H9 (cell line): Measurements from ENCODE around the gene SNRNP25. TPM values are rescaled to one million over a fixed set of nuclear protein-coding genes. Genes with fewer than 3 reads are reported as not detected.
"Not testable (repeated sequence)": the region's sequence is repeated elsewhere in the genome, so short reads cannot be mapped to it uniquely, and the experiment has no call there.

Experiments used
- DNase-seq: peaks from one replicate; pipeline ENCODE4 v3.0.0-alpha.2; 2017
- H2AFZ ChIP-seq: one replicate; pipeline ENCODE4 v1.6.1; 2013; ENCODE audit warnings: mild to moderate bottlenecking, low read length, control low read depth, moderate library complexity
- H2AK5ac ChIP-seq: 2 replicates; pipeline ENCODE4 v1.6.1; 2013; ENCODE audit warnings: low read length, control low read depth, mixed read lengths; ENCODE audit not compliant: insufficient read length
- H2BK120ac ChIP-seq: one replicate; pipeline ENCODE4 v1.6.1; 2013; ENCODE audit warnings: low read depth, mild to moderate bottlenecking, low read length, control low read depth, inconsistent platforms; ENCODE audit not compliant: poor library complexity, severe bottlenecking
- H2BK12ac ChIP-seq: 2 replicates; pipeline ENCODE4 v1.6.1; 2013; ENCODE audit warnings: low read length, control low read depth, mixed read lengths, low read depth; ENCODE audit not compliant: insufficient read length
- H2BK15ac ChIP-seq: 2 replicates; pipeline ENCODE4 v1.6.1; 2013; ENCODE audit warnings: low read depth, low read length, control low read depth
- H2BK20ac ChIP-seq: one replicate; pipeline ENCODE4 v1.6.1; 2013; ENCODE audit warnings: low read depth, mild to moderate bottlenecking, low read length, control low read depth, inconsistent platforms; ENCODE audit not compliant: poor library complexity, severe bottlenecking
- H2BK5ac ChIP-seq: 2 replicates; pipeline ENCODE4 v1.6.1; 2013; ENCODE audit warnings: low read length, control low read depth, mixed read lengths; ENCODE audit not compliant: insufficient read length
- H3K14ac ChIP-seq: 2 replicates; pipeline ENCODE4 v1.6.1; 2013; ENCODE audit warnings: low read length, control low read depth; ENCODE audit not compliant: insufficient read depth
- H3K18ac ChIP-seq: 2 replicates; pipeline ENCODE4 v1.6.1; 2013; ENCODE audit warnings: low read depth, mild to moderate bottlenecking, mixed read lengths, low read length, control low read depth; ENCODE audit not compliant: insufficient read length
- H3K23ac ChIP-seq: 2 replicates; pipeline ENCODE4 v1.6.1; 2013; ENCODE audit warnings: low read length, control low read depth, mixed read lengths, low read depth; ENCODE audit not compliant: insufficient read length
- H3K23me2 ChIP-seq: 2 replicates; pipeline ENCODE4 v1.6.1; 2013; ENCODE audit warnings: low read depth, mild to moderate bottlenecking, mixed read lengths, low read length, control low read depth; ENCODE audit not compliant: insufficient read length, poor library complexity, severe bottlenecking
- H3K27ac ChIP-seq: 2 replicates; pipeline ENCODE4 v1.5.1; 2013; ENCODE audit warnings: low read length, control low read depth, mixed read lengths, low read depth; ENCODE audit not compliant: insufficient read length
- H3K27me3 ChIP-seq: 2 replicates; pipeline ENCODE4 v1.6.1; 2013; ENCODE audit warnings: low read length, control low read depth, inconsistent platforms; ENCODE audit not compliant: insufficient read depth
- H3K4ac ChIP-seq: 2 replicates; pipeline ENCODE4 v1.6.1; 2013; ENCODE audit warnings: low read depth, mild to moderate bottlenecking, control low read depth, inconsistent platforms, low read length, moderate library complexity
- H3K4me1 ChIP-seq: 2 replicates; pipeline ENCODE4 v1.6.1; 2013; ENCODE audit warnings: low read length, control low read depth, inconsistent platforms; ENCODE audit not compliant: insufficient read depth
- H3K4me2 ChIP-seq: 2 replicates; pipeline ENCODE4 v1.6.1; 2013; ENCODE audit warnings: low read length, control low read depth, mixed read lengths; ENCODE audit not compliant: insufficient read length, insufficient read depth
- H3K56ac ChIP-seq: 2 replicates; pipeline ENCODE4 v1.6.1; 2013; ENCODE audit warnings: low read depth, mild to moderate bottlenecking, mixed read lengths, low read length, control low read depth; ENCODE audit not compliant: insufficient read length
- H3K79me1 ChIP-seq: 2 replicates; pipeline ENCODE4 v1.6.1; 2013; ENCODE audit warnings: low read depth, mild to moderate bottlenecking, moderate library complexity, low read length, control low read depth, inconsistent platforms; ENCODE audit not compliant: insufficient read depth, poor library complexity, severe bottlenecking
- H3K79me2 ChIP-seq: 2 replicates; pipeline ENCODE4 v1.6.1; 2013; ENCODE audit warnings: low read length, control low read depth, inconsistent platforms; ENCODE audit not compliant: insufficient read depth
- H3K9ac ChIP-seq: 2 replicates; pipeline ENCODE4 v1.6.1; 2013; ENCODE audit warnings: low read length, control low read depth, mixed read lengths; ENCODE audit not compliant: insufficient read length; ENCODE audit errors: extremely low read depth
- H3K9me3 ChIP-seq: one replicate; pipeline ENCODE4 v1.6.1; 2013; ENCODE audit warnings: low read depth, low read length, inconsistent platforms; ENCODE audit not compliant: control insufficient read depth
- H3T11ph ChIP-seq: one replicate; pipeline ENCODE4 v1.6.1; 2013; ENCODE audit warnings: mild to moderate bottlenecking, low read length, control low read depth, inconsistent platforms
- H4K20me1 ChIP-seq: one replicate; pipeline ENCODE4 v1.6.1; 2013; ENCODE audit not compliant: control insufficient read depth, insufficient read length, insufficient read depth
- H4K5ac ChIP-seq: 2 replicates; pipeline ENCODE4 v1.6.1; 2013; ENCODE audit warnings: low read depth, mild to moderate bottlenecking, mixed read lengths, low read length, control low read depth; ENCODE audit not compliant: insufficient read length
- H4K8ac ChIP-seq: replicated peaks from 2 replicates; pipeline ENCODE4 v1.6.1; 2013; ENCODE audit warnings: low read length, control low read depth, mixed read lengths, low read depth; ENCODE audit not compliant: insufficient read length
- H4K91ac ChIP-seq: 2 replicates; pipeline ENCODE4 v1.6.1; 2013; ENCODE audit warnings: low read depth, mild to moderate bottlenecking, moderate library complexity, mixed read lengths, low read length, control low read depth; ENCODE audit not compliant: insufficient read length
- H3K27ac Mint-ChIP-seq, 3 experiments: 2 replicates in 2 of 3; 3 replicates in 1 of 3; pipeline ENCODE4 v1.8.0; 2020 to 2021; ENCODE audit warnings: mixed read lengths in 3 of 3, mild to moderate bottlenecking in 1 of 3, moderate library complexity in 1 of 3
- H3K27me3 Mint-ChIP-seq: 2 replicates; pipeline ENCODE4 v1.8.0; 2021; ENCODE audit warnings: low read depth, mild to moderate bottlenecking, moderate library complexity, mixed read lengths
- H3K36me3 Mint-ChIP-seq, 3 experiments: 2 replicates in 2 of 3; 3 replicates in 1 of 3; pipeline ENCODE4 v1.8.0; 2020 to 2021; ENCODE audit warnings: low read depth in 3 of 3, mixed read lengths in 3 of 3; ENCODE audit not compliant: insufficient read depth in 1 of 3
- H3K4me1 Mint-ChIP-seq, 2 experiments: 2 replicates each; pipeline ENCODE4 v1.8.0; 2020; ENCODE audit warnings: mixed read lengths in 2 of 2
- H3K4me3 Mint-ChIP-seq, 2 experiments: 2 replicates in 1 of 2; 3 replicates in 1 of 2; pipeline ENCODE4 v1.8.0; 2020 to 2021; ENCODE audit warnings: mild to moderate bottlenecking in 2 of 2, mixed read lengths in 2 of 2, moderate library complexity in 1 of 2
- H3K9me3 Mint-ChIP-seq, 2 experiments: 2 replicates in 1 of 2; 3 replicates in 1 of 2; pipeline ENCODE4 v1.8.0; 2020; ENCODE audit warnings: mild to moderate bottlenecking in 2 of 2, mixed read lengths in 2 of 2, moderate library complexity in 1 of 2
- WGBS: extraction: QIAGEN DNeasy Blood & Tissue Kit; methylation state at CpG from one replicate; pipeline ENCODE4 v1.1.7; 2013; ENCODE audit warnings: missing lambda C conversion rate, low lambda C conversion rate, mixed read lengths; ENCODE audit not compliant: insufficient read length; ENCODE audit errors: extremely low coverage; 5-methylcytosine and 5-hydroxymethylcytosine counted together
- total RNA-seq: library from RNA; stranded (reverse); gene quantifications from 2 replicates; pipeline ENCODE4 v1.2.1, GENCODE V29; 2021
- TF ChIP-seq, protein P1 (sequence below): fragments of 200-600 bp; sonication (generic); conservative IDR thresholded peaks from 3 replicates; pipeline ENCODE4 v1.8.0; 2021; ENCODE audit warnings: antibody characterized with exemption, mild to moderate bottlenecking

SNRNP25 gene
- total RNA-seq, 1 experiment from 2014 or later = 78.5 TPM

DNA sequence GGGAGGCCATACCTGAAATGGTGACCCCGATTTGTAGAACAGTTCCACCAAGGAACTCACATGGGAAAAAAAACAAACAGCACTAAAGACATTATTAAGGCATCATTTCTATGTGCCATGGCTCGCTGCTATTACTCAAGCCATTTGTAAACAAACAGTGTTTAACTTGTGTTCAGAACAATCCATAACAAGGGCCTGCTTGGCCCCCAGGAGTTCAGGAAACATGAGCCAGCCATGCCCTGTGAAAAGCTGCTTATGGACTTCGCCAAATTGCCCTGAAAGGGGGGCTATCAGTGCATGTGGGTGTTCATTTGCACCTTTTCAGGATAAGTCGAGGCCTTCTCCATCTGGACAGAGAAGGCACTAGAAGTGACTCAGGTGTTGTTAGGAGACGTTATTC is 8.2 kb upstream of the SNRNP25 start:
- no peak overlapping the region for H2BK20ac ChIP-seq
- H2BK120ac ChIP-seq = no peak overlapping the region
- Mint-ChIP-seq H3K27ac (no peak overlapping the region), H3K9me3 (peaks cover 9 to 14% of the 10 kb centered on the region in 2 experiments; a peak in 4 of 5 replicates), H3K36me3 (peaks cover 75 to 91% (median 85%) of the 10 kb centered on the region in 3 experiments), H3K4me3 (no peak overlapping the region; a peak in 1 of 5 replicates), H3K27me3 (peaks cover 1% of the 10 kb centered on the region), H3K4me1 (no peaks in the 10 kb centered on the region)
- no peaks in the 10 kb centered on the region for H3K23me2 ChIP-seq
- H3K27ac ChIP-seq = no peak overlapping the region
- H3K9ac ChIP-seq = no peak overlapping the region
- no peak overlapping the region for H2BK5ac ChIP-seq
- no peak overlapping the region for H2AK5ac ChIP-seq
- H3K79me2 ChIP-seq = no peaks in the 10 kb centered on the region
- no peaks in the 10 kb centered on the region for H3K4me1 ChIP-seq
- H3K18ac ChIP-seq = no peak overlapping the region
- H3K56ac ChIP-seq = no peak overlapping the region
- H4K20me1 ChIP-seq = no peaks in the 10 kb centered on the region
- H3K23ac ChIP-seq = no peak overlapping the region
- H3K4ac ChIP-seq = no peak overlapping the region
- no peak overlapping the region for H3K14ac ChIP-seq
- no peak overlapping the region for H2BK12ac ChIP-seq
- no peaks in the 10 kb centered on the region for H3K27me3 ChIP-seq
- H3K79me1 ChIP-seq = no peaks in the 10 kb centered on the region
- H2AFZ ChIP-seq = no peak overlapping the region
- H3K9me3 ChIP-seq = peaks cover 12% of the 10 kb centered on the region
- H4K8ac ChIP-seq = no peak overlapping the region
- no CpG with 5 or more reads among the region's 5 CpGs for WGBS
- no peak overlapping the region for H3T11ph ChIP-seq
- H4K5ac ChIP-seq = no peak overlapping the region
- H2BK15ac ChIP-seq = no peak overlapping the region
- no peak for DNase-seq
- no peak overlapping the region for H3K4me2 ChIP-seq
- TF ChIP-seq, protein P1, sequence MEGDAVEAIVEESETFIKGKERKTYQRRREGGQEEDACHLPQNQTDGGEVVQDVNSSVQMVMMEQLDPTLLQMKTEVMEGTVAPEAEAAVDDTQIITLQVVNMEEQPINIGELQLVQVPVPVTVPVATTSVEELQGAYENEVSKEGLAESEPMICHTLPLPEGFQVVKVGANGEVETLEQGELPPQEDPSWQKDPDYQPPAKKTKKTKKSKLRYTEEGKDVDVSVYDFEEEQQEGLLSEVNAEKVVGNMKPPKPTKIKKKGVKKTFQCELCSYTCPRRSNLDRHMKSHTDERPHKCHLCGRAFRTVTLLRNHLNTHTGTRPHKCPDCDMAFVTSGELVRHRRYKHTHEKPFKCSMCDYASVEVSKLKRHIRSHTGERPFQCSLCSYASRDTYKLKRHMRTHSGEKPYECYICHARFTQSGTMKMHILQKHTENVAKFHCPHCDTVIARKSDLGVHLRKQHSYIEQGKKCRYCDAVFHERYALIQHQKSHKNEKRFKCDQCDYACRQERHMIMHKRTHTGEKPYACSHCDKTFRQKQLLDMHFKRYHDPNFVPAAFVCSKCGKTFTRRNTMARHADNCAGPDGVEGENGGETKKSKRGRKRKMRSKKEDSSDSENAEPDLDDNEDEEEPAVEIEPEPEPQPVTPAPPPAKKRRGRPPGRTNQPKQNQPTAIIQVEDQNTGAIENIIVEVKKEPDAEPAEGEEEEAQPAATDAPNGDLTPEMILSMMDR = no peak
- no peak overlapping the region for H4K91ac ChIP-seq

GRCh38 chr16:46510-46909 is 7.1 kb upstream of the SNRNP25 start:
- no CpG with 5 or more reads among the region's 7 CpGs for WGBS
- H3K4me1 Mint-ChIP-seq = not testable (repeated sequence)

More at GRCh38 chr16:46510-46909, 7.1 kb upstream of the SNRNP25 start:
- not testable (repeated sequence) for H2AK5ac ChIP-seq, DNase-seq, H3K79me1 ChIP-seq, H3T11ph ChIP-seq, H2BK15ac ChIP-seq, H4K5ac ChIP-seq, H3K4ac ChIP-seq, H3K27me3 ChIP-seq, H2BK5ac ChIP-seq, H2AFZ ChIP-seq, H3K27ac ChIP-seq, H3K4me3 Mint-ChIP-seq, H3K56ac ChIP-seq, H3K14ac ChIP-seq, H3K4me1 ChIP-seq, H3K18ac ChIP-seq, H3K27ac Mint-ChIP-seq, H4K20me1 ChIP-seq, H4K91ac ChIP-seq, H3K4me2 ChIP-seq, H4K8ac ChIP-seq, H3K23me2 ChIP-seq, H3K79me2 ChIP-seq, H2BK120ac ChIP-seq, H3K9ac ChIP-seq, H3K27me3 Mint-ChIP-seq, H2BK20ac ChIP-seq, H3K23ac ChIP-seq, H2BK12ac ChIP-seq
- peaks cover 79 to 94% (median 88%) of the 10 kb centered on the region in 3 experiments for H3K36me3 Mint-ChIP-seq
- H3K9me3 Mint-ChIP-seq = peaks cover 12 to 14% of the 10 kb centered on the region in 2 experiments; a peak in 4 of 5 replicates
- peaks cover 12% of the 10 kb centered on the region for H3K9me3 ChIP-seq
